ENCODE results near the gene DEFB116. TPM values are rescaled to one million over a fixed set of nuclear protein-coding genes. Genes with fewer than 3 reads are reported as not detected.
"Not testable (repeated sequence)": the region's sequence is repeated elsewhere in the genome, so short reads cannot be mapped to it uniquely, and the experiment has no call there.

Gene DEFB116
- total RNA-seq = not detected

GRCh38 chr20:31308535-31309162 lies at the start of gene DEFB116:
DEFB116 (minus strand) TSS chr20:31308585; CDS start chr20:31308585, 0 bp downstream.
- H3K36me3 Mint-ChIP-seq = no peaks in the 10 kb centered on the region
- H3K27ac Mint-ChIP-seq = no peak within 1 kb of the TSS
- no peaks in the 10 kb centered on the region for H3K27me3 Mint-ChIP-seq
- H3K9me3 Mint-ChIP-seq = peaks cover 3% of the 10 kb centered on the region
- no peak within 1 kb of the TSS for H3K4me3 Mint-ChIP-seq
- no peak for DNase-seq
- no peaks in the 10 kb centered on the region for H3K4me1 Mint-ChIP-seq

- Mint-ChIP-seq H3K27me3 (peaks cover 12% of the 10 kb centered on the region), H3K27ac (no peak overlapping the region), H3K36me3 (no peaks in the 10 kb centered on the region), H3K9me3 (no peaks in the 10 kb centered on the region), H3K4me3 (no peak overlapping the region), H3K4me1 (no peaks in the 10 kb centered on the region)
- no peak for DNase-seq
Observed at GRCh38 chr20:31355981-31356380, 47.6 kb upstream of the DEFB116 start.

- H3K4me3 Mint-ChIP-seq = no peak overlapping the region
- H3K4me1 Mint-ChIP-seq = no peaks in the 10 kb centered on the region
- no peaks in the 10 kb centered on the region for H3K9me3 Mint-ChIP-seq
- no peaks in the 10 kb centered on the region for H3K36me3 Mint-ChIP-seq
- DNase-seq = no peak
- no peak overlapping the region for H3K27ac Mint-ChIP-seq
- peaks cover 3% of the 10 kb centered on the region for H3K27me3 Mint-ChIP-seq
Observed at GRCh38 chr20:31341470-31341869, 33.1 kb upstream of the DEFB116 start.

- no peak overlapping the region for H3K4me3 Mint-ChIP-seq
- peaks cover 5% of the 10 kb centered on the region for H3K9me3 Mint-ChIP-seq
- no peaks in the 10 kb centered on the region for H3K4me1 Mint-ChIP-seq
- no peaks in the 10 kb centered on the region for H3K36me3 Mint-ChIP-seq
- no peak overlapping the region for H3K27ac Mint-ChIP-seq
- DNase-seq = no peak
- peaks cover 4% of the 10 kb centered on the region for H3K27me3 Mint-ChIP-seq
Observed at GRCh38 chr20:31330893-31331292, 22.5 kb upstream of the DEFB116 start.

GRCh38 chr20:31322504-31322903 lies 14.1 kb upstream of the DEFB116 start:
- Mint-ChIP-seq H3K27ac (no peak overlapping the region), H3K27me3 (no peaks in the 10 kb centered on the region), H3K4me3 (no peak overlapping the region), H3K4me1 (no peaks in the 10 kb centered on the region), H3K36me3 (no peaks in the 10 kb centered on the region), H3K9me3 (peaks cover 9% of the 10 kb centered on the region)
- no peak for DNase-seq

- H3K27me3 Mint-ChIP-seq, H3K9me3 Mint-ChIP-seq, H3K4me3 Mint-ChIP-seq, H3K27ac Mint-ChIP-seq, H3K4me1 Mint-ChIP-seq, DNase-seq, H3K36me3 Mint-ChIP-seq: not testable (repeated sequence)
Observed at GRCh38 chr20:31284964-31285363, 23.4 kb downstream of the DEFB116 start.

- Mint-ChIP-seq H3K9me3 (peaks cover 8% of the 10 kb centered on the region), H3K27ac (no peak overlapping the region), H3K4me1 (no peaks in the 10 kb centered on the region), H3K4me3 (no peak overlapping the region), H3K27me3 (no peaks in the 10 kb centered on the region), H3K36me3 (no peaks in the 10 kb centered on the region)
- no peak for DNase-seq
Observed at GRCh38 chr20:31278178-31278577, 30.2 kb downstream of the DEFB116 start.

- H3K4me1 Mint-ChIP-seq = no peaks in the 10 kb centered on the region
- H3K9me3 Mint-ChIP-seq = peaks cover 34% of the 10 kb centered on the region
- no peak overlapping the region for H3K4me3 Mint-ChIP-seq
- H3K27ac Mint-ChIP-seq = no peak overlapping the region
- no peaks in the 10 kb centered on the region for H3K27me3 Mint-ChIP-seq
- H3K36me3 Mint-ChIP-seq = no peaks in the 10 kb centered on the region
- DNase-seq = no peak
Observed at GRCh38 chr20:31274441-31274840, 33.9 kb downstream of the DEFB116 start.

- Mint-ChIP-seq H3K36me3 (no peaks in the 10 kb centered on the region), H3K9me3 (peaks cover 8% of the 10 kb centered on the region), H3K27ac (no peak overlapping the region), H3K4me1 (no peaks in the 10 kb centered on the region), H3K27me3 (no peaks in the 10 kb centered on the region), H3K4me3 (no peak overlapping the region)
- no peak for DNase-seq
Observed at GRCh38 chr20:31260326-31260932, 48.0 kb downstream of the DEFB116 start.

- Mint-ChIP-seq H3K4me1 (no peaks in the 10 kb centered on the region), H3K4me3 (no peak within 1 kb of the TSS), H3K27ac (no peak within 1 kb of the TSS), H3K9me3 (peaks cover 7% of the 10 kb centered on the region), H3K36me3 (no peaks in the 10 kb centered on the region), H3K27me3 (no peaks in the 10 kb centered on the region)
- no peak for DNase-seq
Observed at GRCh38 chr20:31257364-31257763, 51.0 kb downstream of the DEFB116 start, which contains the start of gene DEFB115. DEFB115 (plus strand) TSS chr20:31257664; CDS start chr20:31257664, 0 bp downstream.

- no peaks in the 10 kb centered on the region for H3K4me1 Mint-ChIP-seq
- DNase-seq = no peak
- no peak overlapping the region for H3K27ac Mint-ChIP-seq
- no peaks in the 10 kb centered on the region for H3K36me3 Mint-ChIP-seq
- peaks cover 7% of the 10 kb centered on the region for H3K9me3 Mint-ChIP-seq
- no peak overlapping the region for H3K4me3 Mint-ChIP-seq
- H3K27me3 Mint-ChIP-seq = no peaks in the 10 kb centered on the region
Observed at GRCh38 chr20:31256959-31257358, 51.4 kb downstream of the DEFB116 start.

Other genes starting within 250 kb of the DEFB116 start
- not detected for gene DEFB115, start 50.9 kb downstream of the DEFB116 start, total RNA-seq
- gene DEFB118, start 60.0 kb upstream of the DEFB116 start, total RNA-seq = not detected
- not detected for gene DEFB119, start 82.0 kb upstream of the DEFB116 start, total RNA-seq
- not detected for gene DEFB121, start 97.6 kb upstream of the DEFB116 start, total RNA-seq
- gene DEFB123, start 132.0 kb upstream of the DEFB116 start, total RNA-seq = not detected
- not detected for gene DEFB124, start 166.5 kb upstream of the DEFB116 start, total RNA-seq
- gene REM1, start 166.7 kb upstream of the DEFB116 start, total RNA-seq = not detected
- gene HM13, start 205.9 kb upstream of the DEFB116 start, total RNA-seq = 100 to 1,000 TPM; 137 to 142 TPM

Data from activated naive CD8-positive, alpha-beta T cell treated with anti-CD3 and anti-CD28 coated beads for 36 hours (primary cell).